ENCODE results near the gene AKAP7. TPM values are rescaled to one million over a fixed set of nuclear protein-coding genes. Genes with fewer than 3 reads are reported as not detected.

Gene AKAP7
- total RNA-seq, 1 donor from 2014 or later: 15.5 TPM

- H3K4me1 ChIP-seq: peaks cover 15% of the 10 kb centered on the region
- no peaks in the 10 kb centered on the region for H3F3A ChIP-seq (ENCODE audit: low read depth)
Measured at GRCh38 chr6:131285548-131285947, 150.3 kb downstream of the AKAP7 start.

GRCh38 chr6:131286469-131287040 lies 151.3 kb downstream of the AKAP7 start:
- no peak overlapping the region for H3K27ac ChIP-seq
- TF ChIP-seq EZH2 (IDR thresholded peaks at IDR 0.05): no peak
- no peak for TF ChIP-seq CTCF (IDR thresholded peaks at IDR 0.05)
- no peak for TF ChIP-seq EZH2phosphoT487 (IDR thresholded peaks at IDR 0.05)
- H3F3A ChIP-seq (ENCODE audit: low read depth): no peaks in the 10 kb centered on the region
- no peak overlapping the region for H3K9ac ChIP-seq
- peaks cover 2% of the 10 kb centered on the region for H3K27me3 Mint-ChIP-seq (ENCODE audit: insufficient read depth, low read depth)
- no peaks in the 10 kb centered on the region for H3K27me3 ChIP-seq
- H2AFZ ChIP-seq (replicated peaks): no peak overlapping the region
- H3K4me3 ChIP-seq: no peak overlapping the region
- DNase-seq (ENCODE audit: low spot score): no peak
- H3K9me3 Mint-ChIP-seq: no peaks in the 10 kb centered on the region
- no peaks in the 10 kb centered on the region for H3K9me3 ChIP-seq (ENCODE audit: low read depth)
- H4K20me1 ChIP-seq (ENCODE audit: low read depth): no peaks in the 10 kb centered on the region
- no peak overlapping the region for H3K27ac Mint-ChIP-seq
- no peak overlapping the region for H3K4me3 Mint-ChIP-seq
- peaks cover 5% of the 10 kb centered on the region for H3K4me1 ChIP-seq
- no peaks in the 10 kb centered on the region for H3K79me2 ChIP-seq (ENCODE audit: low read depth)
- H3K4me2 ChIP-seq: no peak overlapping the region
- no peaks in the 10 kb centered on the region for H3K36me3 ChIP-seq
- H3K36me3 Mint-ChIP-seq: peaks cover 2% of the 10 kb centered on the region
- peaks cover 25% of the 10 kb centered on the region for H3K4me1 Mint-ChIP-seq

More at GRCh38 chr6:131285548-131285947, 150.3 kb downstream of the AKAP7 start:
- Histone ChIP-seq H3K27me3 (no peaks in the 10 kb centered on the region), H3K4me3 (no peak overlapping the region), H3K36me3 (no peaks in the 10 kb centered on the region), H3K9me3 (ENCODE audit: low read depth) (no peaks in the 10 kb centered on the region), H3K4me2 (no peak overlapping the region), H3K9ac (no peak overlapping the region), H3K27ac (no peak overlapping the region), H3K79me2 (ENCODE audit: low read depth) (no peaks in the 10 kb centered on the region), H4K20me1 (ENCODE audit: low read depth) (no peaks in the 10 kb centered on the region), H2AFZ (replicated peaks) (no peak overlapping the region)
- Mint-ChIP-seq H3K36me3 (peaks cover 2% of the 10 kb centered on the region), H3K27me3 (ENCODE audit: insufficient read depth, low read depth) (peaks cover 2% of the 10 kb centered on the region), H3K4me3 (no peak overlapping the region), H3K9me3 (no peaks in the 10 kb centered on the region), H3K27ac (no peak overlapping the region), H3K4me1 (peaks cover 30% of the 10 kb centered on the region)
- no peak for TF ChIP-seq EZH2phosphoT487 (IDR thresholded peaks at IDR 0.05)
- TF ChIP-seq CTCF (IDR thresholded peaks at IDR 0.05): no peak
- no peak for TF ChIP-seq EZH2 (IDR thresholded peaks at IDR 0.05)
- DNase-seq (ENCODE audit: low spot score): no peak

- H3K27ac Mint-ChIP-seq: no peak overlapping the region
- no peak overlapping the region for H3K4me3 ChIP-seq
Measured at GRCh38 chr6:131288214-131288613, 152.9 kb downstream of the AKAP7 start.

More at GRCh38 chr6:131288214-131288613, 152.9 kb downstream of the AKAP7 start:
- no peak overlapping the region for H3K4me2 ChIP-seq
- H3F3A ChIP-seq (ENCODE audit: low read depth): no peaks in the 10 kb centered on the region
- H3K9ac ChIP-seq: no peak overlapping the region
- H3K4me1 ChIP-seq: peaks cover 4% of the 10 kb centered on the region
- Mint-ChIP-seq H3K36me3 (peaks cover 2% of the 10 kb centered on the region), H3K27me3 (ENCODE audit: insufficient read depth, low read depth) (peaks cover 2% of the 10 kb centered on the region), H3K4me3 (no peak overlapping the region), H3K4me1 (peaks cover 25% of the 10 kb centered on the region), H3K9me3 (no peaks in the 10 kb centered on the region)
- no peaks in the 10 kb centered on the region for H4K20me1 ChIP-seq (ENCODE audit: low read depth)
- no peak for TF ChIP-seq CTCF (IDR thresholded peaks at IDR 0.05)
- no peak for TF ChIP-seq EZH2phosphoT487 (IDR thresholded peaks at IDR 0.05)
- no peak for TF ChIP-seq EZH2 (IDR thresholded peaks at IDR 0.05)
- H3K36me3 ChIP-seq: no peaks in the 10 kb centered on the region
- H3K27me3 ChIP-seq: no peaks in the 10 kb centered on the region
- H2AFZ ChIP-seq (replicated peaks): no peak overlapping the region
- H3K79me2 ChIP-seq (ENCODE audit: low read depth): no peaks in the 10 kb centered on the region
- no peak overlapping the region for H3K27ac ChIP-seq
- no peaks in the 10 kb centered on the region for H3K9me3 ChIP-seq (ENCODE audit: low read depth)
- DNase-seq (ENCODE audit: low spot score): no peak
